ENCODE results near the gene ASB18. TPM values are rescaled to one million over a fixed set of nuclear protein-coding genes. Genes with fewer than 3 reads are reported as not detected.

ASB18 gene
- total RNA-seq, 3 donors from 2014 or later (not counting 1 experiment from before 2014, with no cell fraction given), result not detected

DNA sequence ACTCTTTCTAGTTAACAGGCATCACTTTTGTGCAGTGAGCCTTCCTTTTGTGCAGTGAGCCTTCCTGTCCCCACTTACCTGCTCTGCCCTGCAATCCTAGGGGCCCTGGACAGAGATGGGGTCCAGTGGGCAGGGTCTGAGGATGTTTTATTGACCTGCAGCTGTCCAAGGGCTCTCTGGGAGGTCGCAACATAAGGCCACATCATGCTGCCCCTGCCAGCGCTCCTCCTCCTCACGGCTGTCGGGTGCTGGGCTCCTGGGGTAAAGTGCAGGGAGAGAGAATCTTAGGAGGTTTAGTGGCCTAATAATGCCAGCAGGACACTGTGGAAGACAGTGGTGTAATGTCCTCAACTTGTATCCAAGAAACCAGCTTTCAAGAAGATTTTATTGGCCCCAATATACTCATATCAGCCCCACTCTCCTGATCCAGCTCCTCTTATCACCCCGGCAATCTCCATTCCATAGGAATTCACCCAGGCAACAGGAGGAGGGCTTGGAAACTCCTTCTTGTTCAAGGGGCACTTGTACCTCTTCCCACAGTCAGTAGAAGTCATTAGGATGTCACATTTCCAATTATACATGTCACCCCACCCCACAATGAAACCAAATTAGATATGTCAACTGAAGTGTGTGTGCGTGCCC lies 41.9 kb upstream of the ASB18 start:
- ATAC-seq, result no peak
- no peak overlapping the region for H3K4me3 ChIP-seq (ENCODE audit: low read length)
- intact Hi-C loops (cut with micrococcal nuclease), result no loop called here
- TF ChIP-seq, protein P1, sequence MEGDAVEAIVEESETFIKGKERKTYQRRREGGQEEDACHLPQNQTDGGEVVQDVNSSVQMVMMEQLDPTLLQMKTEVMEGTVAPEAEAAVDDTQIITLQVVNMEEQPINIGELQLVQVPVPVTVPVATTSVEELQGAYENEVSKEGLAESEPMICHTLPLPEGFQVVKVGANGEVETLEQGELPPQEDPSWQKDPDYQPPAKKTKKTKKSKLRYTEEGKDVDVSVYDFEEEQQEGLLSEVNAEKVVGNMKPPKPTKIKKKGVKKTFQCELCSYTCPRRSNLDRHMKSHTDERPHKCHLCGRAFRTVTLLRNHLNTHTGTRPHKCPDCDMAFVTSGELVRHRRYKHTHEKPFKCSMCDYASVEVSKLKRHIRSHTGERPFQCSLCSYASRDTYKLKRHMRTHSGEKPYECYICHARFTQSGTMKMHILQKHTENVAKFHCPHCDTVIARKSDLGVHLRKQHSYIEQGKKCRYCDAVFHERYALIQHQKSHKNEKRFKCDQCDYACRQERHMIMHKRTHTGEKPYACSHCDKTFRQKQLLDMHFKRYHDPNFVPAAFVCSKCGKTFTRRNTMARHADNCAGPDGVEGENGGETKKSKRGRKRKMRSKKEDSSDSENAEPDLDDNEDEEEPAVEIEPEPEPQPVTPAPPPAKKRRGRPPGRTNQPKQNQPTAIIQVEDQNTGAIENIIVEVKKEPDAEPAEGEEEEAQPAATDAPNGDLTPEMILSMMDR (IDR thresholded peaks at IDR 0.05), result no peak
- Mint-ChIP-seq H3K4me1 (no peaks in the 10 kb centered on the region), H3K27ac (no peak overlapping the region), H3K36me3 (no peaks in the 10 kb centered on the region), H3K9me3 (no peaks in the 10 kb centered on the region), H3K4me3 (no peak overlapping the region), H3K27me3 (ENCODE audit: low read depth in 2 of 2) (peaks cover 0 to 4% of the 10 kb centered on the region in 2 donors)
- no peaks in the 10 kb centered on the region for H3K27me3 ChIP-seq (ENCODE audit: control insufficient read depth, insufficient read depth, low read length)
- DNase-seq, result no peak
- no peaks in the 10 kb centered on the region for H3K9me3 ChIP-seq (ENCODE audit: control insufficient read depth, insufficient read depth, low read length)
- H3K36me3 ChIP-seq (ENCODE audit: control insufficient read depth, insufficient read depth, low read length), result no peaks in the 10 kb centered on the region
- no peaks in the 10 kb centered on the region for H3K4me1 ChIP-seq (ENCODE audit: control insufficient read depth, insufficient read depth, low read length)
- no peak overlapping the region for H3K27ac ChIP-seq (ENCODE audit: low read length)
- 75% methylated on average over 5 of the region's 6 CpGs for WGBS (ENCODE audit: insufficient coverage)

DNA sequence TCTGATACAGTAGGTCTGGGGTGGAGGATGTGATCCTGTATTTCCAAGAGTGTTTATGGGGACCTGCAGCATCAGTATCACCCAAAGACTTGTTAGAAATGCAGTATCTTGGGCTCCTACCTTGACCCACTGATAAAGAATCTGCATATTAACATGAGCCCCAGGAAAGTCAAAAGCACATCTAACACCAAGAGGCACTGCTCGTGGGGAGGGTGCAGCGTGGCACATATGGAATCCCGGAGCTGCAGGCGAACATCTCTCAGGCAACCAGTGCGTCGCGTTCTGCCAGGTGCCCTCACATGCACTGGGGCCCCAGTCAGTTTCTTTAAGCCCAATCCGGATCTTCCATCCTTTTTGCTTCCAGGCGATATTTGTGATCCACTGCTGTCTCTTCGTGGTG lies 41.3 kb upstream of the ASB18 start:
- Mint-ChIP-seq H3K36me3 (no peaks in the 10 kb centered on the region), H3K4me1 (no peaks in the 10 kb centered on the region), H3K9me3 (no peaks in the 10 kb centered on the region)

DNA sequence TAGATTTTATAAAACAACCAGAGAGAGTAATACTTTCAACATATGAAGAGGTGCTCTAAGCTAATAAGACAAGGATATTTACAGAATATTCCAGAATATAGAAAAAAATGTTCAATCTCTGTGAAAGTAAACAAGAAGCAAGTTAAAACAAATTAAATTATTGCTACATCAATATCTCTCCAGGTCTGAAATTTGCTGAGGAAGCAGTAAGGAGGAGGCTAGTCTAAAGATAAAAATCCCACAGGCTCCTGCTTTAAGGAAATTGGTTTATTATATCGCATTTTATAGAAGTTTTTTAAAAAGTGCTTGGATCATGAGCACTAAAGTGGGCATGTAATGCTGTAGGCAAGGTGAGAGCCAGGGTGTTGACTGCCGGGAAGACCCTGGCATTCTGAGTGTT lies 39.7 kb upstream of the ASB18 start:
- H3K36me3 Mint-ChIP-seq, result no peaks in the 10 kb centered on the region

More for the DNA sequence above, 41.3 kb upstream of the ASB18 start:
- H3K4me3 Mint-ChIP-seq, result no peak overlapping the region
- intact Hi-C loops (cut with micrococcal nuclease), result no loop called here
- Histone ChIP-seq H3K36me3 (ENCODE audit: control insufficient read depth, insufficient read depth, low read length) (no peaks in the 10 kb centered on the region), H3K9me3 (ENCODE audit: control insufficient read depth, insufficient read depth, low read length) (no peaks in the 10 kb centered on the region), H3K4me1 (ENCODE audit: control insufficient read depth, insufficient read depth, low read length) (no peaks in the 10 kb centered on the region), H3K27me3 (ENCODE audit: control insufficient read depth, insufficient read depth, low read length) (no peaks in the 10 kb centered on the region), H3K27ac (ENCODE audit: low read length) (no peak overlapping the region), H3K4me3 (ENCODE audit: low read length) (no peak overlapping the region)
- WGBS (ENCODE audit: insufficient coverage), result 90% methylated on average over 10 of the region's 10 CpGs
- peaks cover 0 to 5% of the 10 kb centered on the region in 2 donors for H3K27me3 Mint-ChIP-seq (ENCODE audit: low read depth in 2 of 2)
- DNase-seq (no peak), ATAC-seq (no peak)
- H3K27ac Mint-ChIP-seq, result no peak overlapping the region
- TF ChIP-seq, protein P1 (IDR thresholded peaks at IDR 0.05), result no peak

More for the DNA sequence above, 39.7 kb upstream of the ASB18 start:
- H3K27me3 Mint-ChIP-seq (ENCODE audit: low read depth in 2 of 2), result peaks cover 0 to 6% of the 10 kb centered on the region in 2 donors
- Histone ChIP-seq H3K27ac (ENCODE audit: low read length) (no peak overlapping the region), H3K4me1 (ENCODE audit: control insufficient read depth, insufficient read depth, low read length) (no peaks in the 10 kb centered on the region), H3K27me3 (ENCODE audit: control insufficient read depth, insufficient read depth, low read length) (no peaks in the 10 kb centered on the region), H3K4me3 (ENCODE audit: low read length) (no peak overlapping the region), H3K36me3 (ENCODE audit: control insufficient read depth, insufficient read depth, low read length) (no peaks in the 10 kb centered on the region), H3K9me3 (ENCODE audit: control insufficient read depth, insufficient read depth, low read length) (no peaks in the 10 kb centered on the region)
- ATAC-seq (no peak), DNase-seq (no peak)
- H3K27ac Mint-ChIP-seq, result no peak overlapping the region
- H3K9me3 Mint-ChIP-seq, result no peaks in the 10 kb centered on the region
- TF ChIP-seq, protein P1 (IDR thresholded peaks at IDR 0.05), result no peak
- 89% methylated on average over 2 of the region's 2 CpGs for whole genome bisulfite sequencing (ENCODE audit: insufficient coverage)
- intact Hi-C loops (cut with micrococcal nuclease), result no loop called here
- H3K4me1 Mint-ChIP-seq, result no peaks in the 10 kb centered on the region
- no peak overlapping the region for H3K4me3 Mint-ChIP-seq
